Liver (tissue), 3 donors: ENCODE data around the gene CPNE4.

Experiments used
- CTCF ChIP-seq: fragments of 150-350 bp; IDR thresholded peaks from 2 replicates; pipeline ENCODE4 v1.5.1; 2017; ENCODE audit warnings: improper control_type of control experiment, low read depth, low read length; ENCODE audit not compliant: missing input control
- GABPA ChIP-seq, 2 donors: IDR thresholded peaks in 1 of 2; conservative IDR thresholded peaks in 1 of 2; 2 replicates each; pipeline ENCODE4 v1.6.1; 2016; ENCODE audit warnings: antibody characterized with exemption in 2 of 2, mild to moderate bottlenecking in 1 of 2, moderate library complexity in 1 of 2
- HNF4A ChIP-seq, 2 donors: conservative IDR thresholded peaks; 2 replicates each; pipeline ENCODE4 v1.6.1; 2016; ENCODE audit warnings: antibody characterized with exemption in 2 of 2, mild to moderate bottlenecking in 2 of 2
- HNF4G ChIP-seq: IDR thresholded peaks from 2 replicates; pipeline ENCODE4 v1.6.1; 2016; ENCODE audit warnings: antibody characterized with exemption
- JUND ChIP-seq, 2 donors: IDR thresholded peaks; 2 replicates each; pipeline ENCODE4 v1.6.1; 2016; ENCODE audit warnings: antibody characterized with exemption in 2 of 2
- RAD21 ChIP-seq, 2 donors: IDR thresholded peaks; 2 replicates each; pipeline ENCODE4 v1.6.1; 2016; ENCODE audit warnings: antibody characterized with exemption in 2 of 2, mild to moderate bottlenecking in 2 of 2
- REST ChIP-seq: IDR thresholded peaks from 2 replicates; pipeline ENCODE4 v1.6.1; 2016; ENCODE audit warnings: antibody characterized with exemption, mild to moderate bottlenecking
- RXRA ChIP-seq, 2 donors: IDR thresholded peaks; 2 replicates each; pipeline ENCODE4 v1.6.1; 2017 to 2018; ENCODE audit warnings: antibody characterized with exemption in 2 of 2, mild to moderate bottlenecking in 1 of 2
- SP1 ChIP-seq: IDR thresholded peaks from 2 replicates; pipeline ENCODE4 v1.6.1; 2018; ENCODE audit warnings: antibody characterized with exemption, mild to moderate bottlenecking
- TAF1 ChIP-seq: conservative IDR thresholded peaks from 2 replicates; pipeline ENCODE4 v1.6.1; 2016; ENCODE audit warnings: antibody characterized with exemption, mild to moderate bottlenecking
- YY1 ChIP-seq: IDR thresholded peaks from 2 replicates; pipeline ENCODE4 v1.6.1; 2016; ENCODE audit warnings: antibody characterized with exemption, mild to moderate bottlenecking
- TF ChIP-seq, protein P1 (sequence below): IDR thresholded peaks from 2 replicates; pipeline ENCODE4 v1.6.1; 2016; ENCODE audit warnings: antibody characterized with exemption
- TF ChIP-seq, protein P2 (sequence below): IDR thresholded peaks from 2 replicates; pipeline ENCODE4 v1.6.1; 2016; ENCODE audit warnings: antibody characterized with exemption
- TF ChIP-seq, protein P3 (sequence below): IDR thresholded peaks from 2 replicates; pipeline ENCODE4 v1.6.1; 2016; ENCODE audit warnings: antibody characterized with exemption
- donor health status: healthy.
- donor health status: healthy.

DNA sequence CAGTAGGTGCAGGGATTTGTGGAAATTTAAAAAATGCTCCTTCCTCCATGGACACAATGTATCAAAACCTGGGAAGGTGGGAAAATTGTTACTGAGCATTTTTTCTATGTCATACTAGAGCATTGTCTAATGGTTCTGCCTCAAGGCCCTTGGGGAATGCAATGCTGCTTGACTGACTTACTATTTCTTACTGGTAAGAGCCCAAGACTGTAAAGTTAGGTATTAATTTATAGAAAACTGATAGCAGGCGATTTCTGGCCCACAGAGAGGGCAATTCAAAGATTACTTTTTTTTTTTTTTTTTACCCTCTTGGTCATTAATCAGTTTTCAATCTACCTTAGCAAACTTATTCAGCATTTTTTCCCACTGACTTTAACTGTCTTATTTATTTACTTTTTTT is 493.5 kb downstream of the CPNE4 start:
- no peak for TF ChIP-seq REST
- no peak for TF ChIP-seq SP1
- TF ChIP-seq TAF1, result no peak
- no peak for TF ChIP-seq GABPA (IDR thresholded peaks at IDR 0.05 in 1 of 2, conservative IDR thresholded peaks at IDR 0.05 in 1 of 2)
- TF ChIP-seq, protein P1, sequence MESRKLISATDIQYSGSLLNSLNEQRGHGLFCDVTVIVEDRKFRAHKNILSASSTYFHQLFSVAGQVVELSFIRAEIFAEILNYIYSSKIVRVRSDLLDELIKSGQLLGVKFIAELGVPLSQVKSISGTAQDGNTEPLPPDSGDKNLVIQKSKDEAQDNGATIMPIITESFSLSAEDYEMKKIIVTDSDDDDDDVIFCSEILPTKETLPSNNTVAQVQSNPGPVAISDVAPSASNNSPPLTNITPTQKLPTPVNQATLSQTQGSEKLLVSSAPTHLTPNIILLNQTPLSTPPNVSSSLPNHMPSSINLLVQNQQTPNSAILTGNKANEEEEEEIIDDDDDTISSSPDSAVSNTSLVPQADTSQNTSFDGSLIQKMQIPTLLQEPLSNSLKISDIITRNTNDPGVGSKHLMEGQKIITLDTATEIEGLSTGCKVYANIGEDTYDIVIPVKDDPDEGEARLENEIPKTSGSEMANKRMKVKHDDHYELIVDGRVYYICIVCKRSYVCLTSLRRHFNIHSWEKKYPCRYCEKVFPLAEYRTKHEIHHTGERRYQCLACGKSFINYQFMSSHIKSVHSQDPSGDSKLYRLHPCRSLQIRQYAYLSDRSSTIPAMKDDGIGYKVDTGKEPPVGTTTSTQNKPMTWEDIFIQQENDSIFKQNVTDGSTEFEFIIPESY, result no peak
- no peak for TF ChIP-seq HNF4G
- no peak for TF ChIP-seq CTCF
- no peak for TF ChIP-seq YY1
- TF ChIP-seq RXRA (IDR thresholded peaks at IDR 0.05), result no peak
- TF ChIP-seq HNF4A (conservative IDR thresholded peaks at IDR 0.05), result no peak
- TF ChIP-seq RAD21 (IDR thresholded peaks at IDR 0.05), result no peak
- TF ChIP-seq, protein P2, sequence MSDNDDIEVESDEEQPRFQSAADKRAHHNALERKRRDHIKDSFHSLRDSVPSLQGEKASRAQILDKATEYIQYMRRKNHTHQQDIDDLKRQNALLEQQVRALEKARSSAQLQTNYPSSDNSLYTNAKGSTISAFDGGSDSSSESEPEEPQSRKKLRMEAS, result no peak
- TF ChIP-seq JUND (IDR thresholded peaks at IDR 0.05), result no peak
- TF ChIP-seq, protein P3, sequence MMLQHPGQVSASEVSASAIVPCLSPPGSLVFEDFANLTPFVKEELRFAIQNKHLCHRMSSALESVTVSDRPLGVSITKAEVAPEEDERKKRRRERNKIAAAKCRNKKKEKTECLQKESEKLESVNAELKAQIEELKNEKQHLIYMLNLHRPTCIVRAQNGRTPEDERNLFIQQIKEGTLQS, result no peak
